Measurements from ENCODE around the gene HSFX3. TPM values are rescaled to one million over a fixed set of nuclear protein-coding genes. Genes with fewer than 3 reads are reported as not detected.
"Not testable (repeated sequence)": the region's sequence is repeated elsewhere in the genome, so short reads cannot be mapped to it uniquely, and the experiment has no call there.

HSFX3 gene
- total RNA-seq, 1 donor from 2014 or later = not detected

DNA sequence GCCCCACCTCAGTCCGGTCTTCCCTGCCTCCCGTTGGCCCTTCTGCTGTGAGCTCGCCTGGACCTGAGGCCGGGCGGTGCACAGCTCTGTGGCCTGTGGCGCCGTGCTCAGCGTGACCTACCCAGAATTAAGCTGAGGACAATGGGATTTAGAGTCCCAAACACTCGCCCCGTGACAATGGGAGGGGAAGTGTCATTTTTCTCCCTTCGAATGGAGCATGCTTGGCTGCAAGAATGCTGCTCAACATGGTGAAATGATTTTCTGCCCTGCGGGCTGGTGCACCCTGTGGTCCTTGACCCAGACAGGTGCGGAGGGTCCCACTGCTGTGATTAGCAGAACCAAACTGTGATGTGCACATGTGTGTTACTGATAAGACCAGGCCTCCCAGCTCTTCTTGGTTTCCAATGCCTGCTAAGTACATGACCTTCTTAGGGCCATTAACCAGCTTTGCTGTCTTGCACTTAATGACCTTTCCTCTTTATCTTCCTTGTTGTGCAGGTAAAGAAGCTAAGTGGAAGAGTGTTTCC, 8.1 kb downstream of the HSFX3 start:
- H3K36me3 Mint-ChIP-seq (ENCODE audit: unreplicated experiment) = peaks cover 2% of the 10 kb centered on the region
- H3K4me1 Mint-ChIP-seq (ENCODE audit: unreplicated experiment) = peaks cover 2% of the 10 kb centered on the region
- TF ChIP-seq CTCF (IDR thresholded peaks at IDR 0.05) = no peak
- peak overlapping the region; percentile 99 for H3K27ac Mint-ChIP-seq (ENCODE audit: unreplicated experiment)
- H3K4me3 Mint-ChIP-seq (ENCODE audit: unreplicated experiment) = peak overlapping the region; percentile 86
- H3K9me3 Mint-ChIP-seq (ENCODE audit: unreplicated experiment) = no peaks in the 10 kb centered on the region
- DNase-seq (ENCODE audit: extremely low spot score, unreplicated experiment) = no peak
- no peaks in the 10 kb centered on the region for H3K27me3 Mint-ChIP-seq (ENCODE audit: unreplicated experiment)

DNA sequence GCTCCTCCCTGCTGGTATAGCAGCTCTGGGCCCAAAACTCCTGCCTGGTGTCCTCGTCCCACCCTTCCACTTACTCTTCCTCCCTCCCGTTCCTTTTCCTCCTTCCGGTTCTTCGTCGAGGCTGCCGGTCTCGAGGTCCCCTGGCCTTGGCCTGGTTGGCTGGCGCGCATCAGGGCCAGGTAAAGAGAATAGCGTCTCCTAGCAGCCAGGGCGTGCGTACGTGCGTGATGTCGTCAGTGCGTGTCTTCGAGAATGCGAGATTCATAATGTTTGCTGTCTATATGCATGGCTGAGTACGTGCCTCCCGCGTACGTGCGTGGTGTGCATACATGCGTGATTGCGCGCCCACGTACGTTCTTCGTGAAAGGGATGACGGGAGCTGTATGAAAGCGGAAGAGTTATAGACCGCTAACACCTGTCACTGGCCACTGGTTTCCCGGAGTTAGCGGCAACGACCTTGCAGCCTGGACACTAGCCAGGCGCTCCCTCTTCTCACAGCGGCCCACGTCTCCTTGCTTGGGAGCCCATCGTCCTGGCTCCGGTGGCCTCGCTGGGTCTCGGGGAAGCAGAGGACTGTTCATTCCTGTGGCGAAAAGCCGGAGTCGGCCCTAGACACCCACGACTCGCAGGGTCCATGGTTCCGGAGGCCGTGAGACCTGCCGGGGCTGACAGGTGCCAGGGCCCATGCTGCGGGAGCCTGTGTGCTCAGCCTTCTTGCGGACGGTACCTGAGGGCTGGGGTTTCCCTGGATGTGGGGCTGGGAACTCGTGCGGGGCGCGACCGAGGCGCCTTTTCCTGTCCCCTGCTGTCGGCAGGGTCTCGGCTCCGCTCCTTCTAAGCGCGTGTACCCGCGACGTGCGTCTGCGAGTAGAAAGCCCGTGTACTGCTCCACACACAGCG, 8.9 kb downstream of the HSFX3 start, which contains the start of gene EOLA1:
Gene EOLA1 (plus strand): TSS at position 392 of the 900 bp plus-strand sequence. CDS start 4,619 bp downstream, outside the sequence.
- TF ChIP-seq CTCF (IDR thresholded peaks at IDR 0.05) = no peak
- Mint-ChIP-seq H3K4me1 (ENCODE audit: unreplicated experiment) (peaks cover 2% of the 10 kb centered on the region), H3K27ac (ENCODE audit: unreplicated experiment) (peak within 1 kb of the TSS; percentile 99), H3K27me3 (ENCODE audit: unreplicated experiment) (no peaks in the 10 kb centered on the region), H3K36me3 (ENCODE audit: unreplicated experiment) (peaks cover 2% of the 10 kb centered on the region), H3K4me3 (ENCODE audit: unreplicated experiment) (peak within 1 kb of the TSS; percentile 86), H3K9me3 (ENCODE audit: unreplicated experiment) (no peaks in the 10 kb centered on the region)
- DNase-seq (ENCODE audit: extremely low spot score, unreplicated experiment) = peak; percentile 94

DNA sequence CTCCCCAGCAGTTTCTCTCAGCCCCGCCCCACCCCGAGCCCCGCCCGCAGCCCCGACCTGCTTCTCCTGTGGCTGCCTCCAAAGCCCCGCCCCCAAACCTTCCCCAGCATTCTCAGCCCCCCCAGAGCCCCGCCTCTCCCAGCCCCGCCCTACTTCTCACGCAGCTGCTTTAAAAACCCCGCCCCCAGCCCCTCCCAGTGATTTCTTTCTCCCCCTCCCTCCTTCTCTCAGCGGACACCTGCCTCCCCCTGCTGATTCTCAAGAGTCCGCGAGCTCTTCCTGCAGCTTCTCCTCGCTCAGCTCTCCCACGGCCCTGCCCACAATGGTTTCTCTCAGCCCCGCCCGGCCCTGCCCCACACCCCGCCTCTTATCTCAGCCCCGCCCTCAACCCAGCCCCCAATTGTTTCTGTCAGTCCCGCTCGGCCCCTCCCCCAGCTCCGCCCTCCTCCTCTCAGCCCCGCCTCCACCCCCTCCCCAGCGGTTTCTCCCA, 9.5 kb downstream of the HSFX3 start:
- peaks cover 2% of the 10 kb centered on the region for H3K36me3 Mint-ChIP-seq (ENCODE audit: unreplicated experiment)
- H3K4me3 Mint-ChIP-seq (ENCODE audit: unreplicated experiment) = peak overlapping the region; percentile 86
- no peaks in the 10 kb centered on the region for H3K27me3 Mint-ChIP-seq (ENCODE audit: unreplicated experiment)
- peaks cover 2% of the 10 kb centered on the region for H3K4me1 Mint-ChIP-seq (ENCODE audit: unreplicated experiment)
- DNase-seq (ENCODE audit: extremely low spot score, unreplicated experiment) = peak; percentile 96
- peak overlapping the region; percentile 99 for H3K27ac Mint-ChIP-seq (ENCODE audit: unreplicated experiment)
- H3K9me3 Mint-ChIP-seq (ENCODE audit: unreplicated experiment) = no peaks in the 10 kb centered on the region
- no peak for TF ChIP-seq CTCF (IDR thresholded peaks at IDR 0.05)

DNA sequence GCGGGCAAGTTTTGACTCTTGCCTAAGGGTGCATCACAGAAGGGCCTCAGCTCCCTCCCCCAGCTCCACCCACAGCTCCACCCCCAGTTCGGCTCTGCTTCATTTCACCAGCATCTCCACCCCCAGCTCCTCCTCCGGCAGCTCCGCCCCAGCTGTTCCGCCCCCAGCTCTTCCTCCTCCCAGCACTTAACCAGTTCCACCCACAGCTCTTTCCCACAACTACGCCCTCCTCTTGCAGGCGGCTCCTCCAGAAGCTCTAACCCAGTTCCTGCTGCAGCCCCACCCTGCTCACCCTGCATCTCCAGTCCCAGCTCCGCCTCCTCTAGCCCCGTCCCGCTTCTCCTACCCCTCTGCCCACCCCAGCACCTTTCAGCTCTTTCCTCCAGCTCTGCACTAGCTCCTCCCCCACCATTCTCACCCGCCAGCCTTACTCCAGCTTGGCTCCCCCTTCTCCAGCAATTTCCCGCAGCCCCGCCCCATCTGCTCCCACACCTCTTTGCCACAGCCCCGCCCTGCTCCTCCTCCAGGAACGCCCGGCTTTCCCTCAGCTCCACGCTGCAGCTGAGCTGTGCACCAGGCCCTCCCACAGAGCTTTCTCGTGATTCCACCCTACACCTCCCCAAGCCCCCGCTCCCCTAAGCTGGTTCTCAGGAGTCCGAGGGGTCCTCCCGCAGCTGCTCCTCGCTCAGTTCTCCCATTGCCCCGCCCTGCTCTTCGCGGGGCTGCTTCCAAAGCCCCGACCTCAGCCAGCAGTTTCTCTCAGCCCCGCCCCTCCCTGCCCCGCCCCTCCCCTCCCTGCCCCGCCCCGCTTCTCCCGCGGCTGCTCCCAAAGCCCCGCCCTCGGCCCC, 10.2 kb downstream of the HSFX3 start:
- Mint-ChIP-seq H3K27ac (ENCODE audit: unreplicated experiment) (peak overlapping the region; percentile 86), H3K4me1 (ENCODE audit: unreplicated experiment) (peaks cover 2% of the 10 kb centered on the region), H3K4me3 (ENCODE audit: unreplicated experiment) (peak overlapping the region; percentile 82), H3K9me3 (ENCODE audit: unreplicated experiment) (no peaks in the 10 kb centered on the region), H3K27me3 (ENCODE audit: unreplicated experiment) (no peaks in the 10 kb centered on the region), H3K36me3 (ENCODE audit: unreplicated experiment) (no peaks in the 10 kb centered on the region)
- TF ChIP-seq CTCF (IDR thresholded peaks at IDR 0.05) = no peak
- peak; percentile 93 for DNase-seq (ENCODE audit: extremely low spot score, unreplicated experiment)

DNA sequence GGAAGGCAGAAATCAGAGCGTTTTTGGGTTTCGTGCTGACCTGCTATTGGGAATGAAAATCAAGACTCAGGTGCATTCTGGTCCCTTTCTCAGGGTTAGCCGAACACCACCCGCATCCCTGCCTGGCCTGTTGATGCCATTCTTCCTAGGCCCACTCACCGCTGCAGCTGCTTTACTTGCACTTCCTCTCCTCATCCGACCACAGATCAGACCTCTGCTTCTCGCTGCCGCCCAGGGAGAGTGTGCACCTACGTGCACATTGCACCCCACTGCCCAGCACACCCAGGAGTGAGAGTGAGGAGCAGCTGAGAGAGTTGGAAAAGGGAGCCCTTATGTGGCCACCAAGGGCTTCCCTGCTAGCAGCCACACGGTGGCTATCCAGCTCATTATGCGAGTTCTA, 12.2 kb downstream of the HSFX3 start:
- not testable (repeated sequence) for H3K36me3 Mint-ChIP-seq (ENCODE audit: unreplicated experiment); H3K27me3 Mint-ChIP-seq (ENCODE audit: unreplicated experiment); H3K27ac Mint-ChIP-seq (ENCODE audit: unreplicated experiment); DNase-seq (ENCODE audit: extremely low spot score, unreplicated experiment); H3K4me1 Mint-ChIP-seq (ENCODE audit: unreplicated experiment); H3K4me3 Mint-ChIP-seq (ENCODE audit: unreplicated experiment); H3K9me3 Mint-ChIP-seq (ENCODE audit: unreplicated experiment)

GRCh38 chrX:149534926-149535602, 14.7 kb downstream of the HSFX3 start:
- not testable (repeated sequence) for H3K27me3 Mint-ChIP-seq (ENCODE audit: unreplicated experiment); H3K36me3 Mint-ChIP-seq (ENCODE audit: unreplicated experiment); DNase-seq (ENCODE audit: extremely low spot score, unreplicated experiment); H3K4me1 Mint-ChIP-seq (ENCODE audit: unreplicated experiment); H3K4me3 Mint-ChIP-seq (ENCODE audit: unreplicated experiment); H3K27ac Mint-ChIP-seq (ENCODE audit: unreplicated experiment); H3K9me3 Mint-ChIP-seq (ENCODE audit: unreplicated experiment)

- H3K36me3 Mint-ChIP-seq (ENCODE audit: unreplicated experiment); H3K27ac Mint-ChIP-seq (ENCODE audit: unreplicated experiment): not testable (repeated sequence)
Measured at GRCh38 chrX:149533999-149534398, 15.7 kb downstream of the HSFX3 start.

More at GRCh38 chrX:149533999-149534398, 15.7 kb downstream of the HSFX3 start:
- H3K27me3 Mint-ChIP-seq (ENCODE audit: unreplicated experiment); H3K9me3 Mint-ChIP-seq (ENCODE audit: unreplicated experiment); H3K4me1 Mint-ChIP-seq (ENCODE audit: unreplicated experiment); H3K4me3 Mint-ChIP-seq (ENCODE audit: unreplicated experiment); DNase-seq (ENCODE audit: extremely low spot score, unreplicated experiment): not testable (repeated sequence)
